IMR-90 (cell line): ENCODE data around the gene RBBP8. TPM values are rescaled to one million over a fixed set of nuclear protein-coding genes. Genes with fewer than 3 reads are reported as not detected.

Source experiments
- ATAC-seq: fragments of 200-7000 bp; cut with Tn5 transposase; 2 replicates; pipeline ENCODE4 v1.9.1; 2020; ENCODE audit warnings: low read depth, mild to moderate bottlenecking, moderate library complexity
- BruUV-seq: library from RNA; stranded (reverse); fragments of 400-500 nt; replicated peaks from 2 replicates; lab custom pipeline; 2021; lab: Mats Ljungman, UMichigan
- CTCF ChIA-PET: fragments of 300-600 bp; formaldehyde crosslinking; extraction: SDS; loops from one replicate; lab custom pipeline; 2021; ENCODE audit warnings: antibody characterized with exemption; lab: Yijun Ruan, JAX
- POLR2A ChIA-PET: fragments of 300-600 bp; sonication (Branson Sonifier 250); formaldehyde crosslinking; loops from one replicate; lab custom pipeline; 2022; ENCODE audit warnings: antibody characterized with exemption; ENCODE audit not compliant: unreplicated experiment; lab: Charles Lee
- DNase-seq: peaks from one replicate; pipeline ENCODE4 v3.0.0; 2013
- H2AFZ ChIP-seq: replicated peaks from 2 replicates; pipeline ENCODE3; 2013; ENCODE audit warnings: low read length, mild to moderate bottlenecking; ENCODE audit not compliant: poor library complexity
- H2AK5ac ChIP-seq: 2 replicates; pipeline ENCODE4 v1.6.1; 2013; ENCODE audit warnings: low read depth, low read length, inconsistent platforms
- H2AK9ac ChIP-seq: replicated peaks from 2 replicates; pipeline ENCODE3; 2013; ENCODE audit warnings: mild to moderate bottlenecking, low read depth, low read length, moderate library complexity; ENCODE audit not compliant: poor library complexity
- H2BK120ac ChIP-seq: 2 replicates; pipeline ENCODE4 v1.6.1; 2013; ENCODE audit warnings: low read depth, low read length, inconsistent platforms
- H2BK15ac ChIP-seq: 3 replicates; pipeline ENCODE4 v1.6.1; 2013; ENCODE audit warnings: low read depth, low read length, inconsistent platforms
- H2BK20ac ChIP-seq: 2 replicates; pipeline ENCODE4 v1.6.1; 2013; ENCODE audit warnings: low read depth, mild to moderate bottlenecking, inconsistent platforms, low read length, moderate library complexity
- H2BK5ac ChIP-seq: 2 replicates; pipeline ENCODE4 v1.6.1; 2013; ENCODE audit warnings: mild to moderate bottlenecking, low read depth, low read length, inconsistent platforms; ENCODE audit not compliant: poor library complexity, severe bottlenecking
- H3K14ac ChIP-seq: replicated peaks from 2 replicates; pipeline ENCODE4 v1.6.1; 2013; ENCODE audit warnings: low read depth, low read length, inconsistent platforms
- H3K18ac ChIP-seq: 2 replicates; pipeline ENCODE4 v1.6.1; 2013; ENCODE audit warnings: low read depth, low read length, control low read depth
- H3K23ac ChIP-seq: 2 replicates; pipeline ENCODE4 v1.6.1; 2013; ENCODE audit warnings: low read depth, low read length, inconsistent platforms
- H3K27ac ChIP-seq: 2 replicates; pipeline ENCODE4 v1.5.1; 2013; ENCODE audit warnings: mild to moderate bottlenecking, control low read depth, low read length; ENCODE audit not compliant: insufficient read depth
- H3K27me3 ChIP-seq: 2 replicates; pipeline ENCODE4 v1.6.1; 2013; ENCODE audit warnings: low read length; ENCODE audit not compliant: control insufficient read depth, insufficient read depth
- H3K36me3 ChIP-seq: 2 replicates; pipeline ENCODE4 v1.6.1; 2013; ENCODE audit warnings: low read length, mixed read lengths; ENCODE audit not compliant: control insufficient read depth, insufficient read depth
- H3K4ac ChIP-seq: 2 replicates; pipeline ENCODE4 v1.6.1; 2013; ENCODE audit warnings: low read depth, low read length, inconsistent platforms
- H3K4me1 ChIP-seq: 2 replicates; pipeline ENCODE4 v1.6.1; 2013; ENCODE audit warnings: low read length, mixed read lengths; ENCODE audit not compliant: control insufficient read depth, insufficient read depth
- H3K4me2 ChIP-seq: 2 replicates; pipeline ENCODE4 v1.6.1; 2013; ENCODE audit warnings: low read depth, mild to moderate bottlenecking, control low read depth, low read length, moderate library complexity
- H3K4me3 ChIP-seq: 2 replicates; pipeline ENCODE4 v1.5.1; 2013; ENCODE audit warnings: low read depth, mild to moderate bottlenecking, control low read depth, low read length, moderate library complexity; ENCODE audit not compliant: insufficient read depth
- H3K56ac ChIP-seq: 2 replicates; pipeline ENCODE4 v1.6.1; 2013; ENCODE audit warnings: low read length, inconsistent platforms; ENCODE audit not compliant: insufficient read depth; ENCODE audit errors: extremely low read depth
- H3K79me1 ChIP-seq, 2 experiments: 2 replicates each; pipeline ENCODE4 v1.6.1; 2013; ENCODE audit warnings: low read length in 2 of 2, inconsistent platforms in 1 of 2, low read depth in 1 of 2
- H3K9ac ChIP-seq: 2 replicates; pipeline ENCODE4 v1.6.1; 2013; ENCODE audit warnings: low read depth, low read length, control low read depth
- H3K9me1 ChIP-seq: 2 replicates; pipeline ENCODE4 v1.6.1; 2013; ENCODE audit warnings: low read length, inconsistent platforms; ENCODE audit not compliant: insufficient read depth
- H3K9me3 ChIP-seq: 2 replicates; pipeline ENCODE4 v1.6.1; 2013; ENCODE audit warnings: low read length; ENCODE audit not compliant: control insufficient read depth, insufficient read depth
- H4K20me1 ChIP-seq: 2 replicates; pipeline ENCODE4 v1.6.1; 2013; ENCODE audit warnings: low read length, inconsistent platforms; ENCODE audit not compliant: insufficient read depth
- H4K5ac ChIP-seq: 2 replicates; pipeline ENCODE4 v1.6.1; 2013; ENCODE audit warnings: mild to moderate bottlenecking, low read depth, low read length, control low read depth
- H4K8ac ChIP-seq, 2 experiments: 2 replicates each; pipeline ENCODE4 v1.6.1; 2013; ENCODE audit warnings: low read depth in 2 of 2, low read length in 2 of 2, control low read depth in 1 of 2, inconsistent platforms in 1 of 2
- H4K91ac ChIP-seq: 2 replicates; pipeline ENCODE4 v1.6.1; 2013; ENCODE audit warnings: low read depth, low read length, inconsistent platforms; ENCODE audit not compliant: insufficient read depth
- BHLHE40 ChIP-seq: fragments of 150-350 bp; IDR thresholded peaks from 2 replicates; pipeline ENCODE4 v1.6.1; 2016; ENCODE audit warnings: mild to moderate bottlenecking, low read depth, low read length
- CEBPB ChIP-seq: IDR thresholded peaks from 2 replicates; pipeline ENCODE4 v1.6.1; 2012; ENCODE audit warnings: low read depth, low read length, improper control_type of control experiment
- CHD1 ChIP-seq: IDR thresholded peaks from 2 replicates; pipeline ENCODE4 v1.6.1; 2012; ENCODE audit warnings: low read depth, low read length, improper control_type of control experiment
- FOS ChIP-seq: fragments of 150-350 bp; IDR thresholded peaks from 2 replicates; pipeline ENCODE4 v1.6.1; 2016; ENCODE audit warnings: low read depth, low read length
- MAFK ChIP-seq: IDR thresholded peaks from 2 replicates; pipeline ENCODE4 v1.6.1; 2012; ENCODE audit warnings: low read depth, low read length, improper control_type of control experiment
- MAZ ChIP-seq: IDR thresholded peaks from 2 replicates; pipeline ENCODE4 v1.6.1; 2012; ENCODE audit warnings: low read depth, mild to moderate bottlenecking, low read length, improper control_type of control experiment, moderate library complexity, borderline replicate concordance
- MXI1 ChIP-seq: IDR thresholded peaks from 2 replicates; pipeline ENCODE4 v1.6.1; 2012; ENCODE audit warnings: low read depth, mild to moderate bottlenecking, low read length, moderate library complexity, borderline replicate concordance
- NFE2L2 ChIP-seq: fragments of 150-350 bp; IDR thresholded peaks from 2 replicates; pipeline ENCODE4 v1.6.1; 2016; ENCODE audit warnings: low read depth, mild to moderate bottlenecking, low read length
- POLR2A ChIP-seq: IDR thresholded peaks from 2 replicates; pipeline ENCODE4 v1.6.1; 2012; ENCODE audit warnings: mild to moderate bottlenecking, low read depth, low read length
- RAD21 ChIP-seq: IDR thresholded peaks from 2 replicates; pipeline ENCODE4 v1.6.1; 2012; ENCODE audit warnings: low read length, improper control_type of control experiment
- RCOR1 ChIP-seq: IDR thresholded peaks from 2 replicates; pipeline ENCODE4 v1.6.1; 2012; ENCODE audit warnings: mild to moderate bottlenecking, low read length, improper control_type of control experiment; ENCODE audit not compliant: insufficient replicate concordance
- RFX5 ChIP-seq: IDR thresholded peaks from 2 replicates; pipeline ENCODE4 v1.8.0; 2012; ENCODE audit warnings: low read depth, mild to moderate bottlenecking, low read length, moderate library complexity
- SMC3 ChIP-seq: fragments of 150-350 bp; IDR thresholded peaks from 2 replicates; pipeline ENCODE4 v1.6.1; 2016; ENCODE audit warnings: low read depth, mild to moderate bottlenecking, antibody characterized with exemption, low read length, moderate library complexity
- WGBS, 2 experiments: methylation state at CpG; one replicate each; pipeline versions ENCODE4 v1.1.5 to v1.1.7; 2013; ENCODE audit warnings: missing lambda C conversion rate in 2 of 2; ENCODE audit not compliant: insufficient read length in 1 of 2; ENCODE audit errors: extremely low coverage in 2 of 2; 5-methylcytosine and 5-hydroxymethylcytosine counted together
- dilution Hi-C: fragments of 300-500 bp; cut with HindIII; formaldehyde crosslinking; loops from one replicate; pipeline ENCODE4 v1.14.3; 2018; ENCODE audit warnings: low sequenced_read_pairs; ENCODE audit not compliant: unreplicated experiment
- in situ Hi-C: fragments of 300-500 bp; cut with MboI; formaldehyde crosslinking; loops from 3 replicates; pipeline ENCODE4 v1.14.3; 2019; ENCODE audit warnings: low sequenced_read_pairs, inconsistent platforms, mixed read lengths
- intact Hi-C: fragments of 100-400 bp; cut with micrococcal nuclease; formaldehyde crosslinking; loops from 2 replicates; pipeline ENCODE4 v1.10.0; 2022
- polyA plus RNA-seq, 3 experiments: library from polyadenylated mRNA; depleted of rRNA; stranded (reverse); fragments of >200 nt; gene quantifications; 2 replicates each; pipeline ENCODE4 v1.2.3, GENCODE V29; 2012; ENCODE audit warnings: low replicate concordance in 1 of 3
- total RNA-seq: library from RNA; depleted of rRNA; stranded (reverse); fragments of >200 nt; gene quantifications from 2 replicates; pipeline ENCODE4 v1.2.3, GENCODE V29; 2012
- TF ChIP-seq, protein P1 (sequence below): fragments of 150-350 bp; IDR thresholded peaks from 2 replicates; pipeline ENCODE4 v1.6.1; 2017; ENCODE audit warnings: mild to moderate bottlenecking, antibody characterized with exemption, low read length, low read depth

The RBBP8 gene
- total and polyA plus RNA-seq, 2 of the 4 experiments (the other 2 are of a cell fraction) = 12.0 to 21.1 TPM

DNA sequence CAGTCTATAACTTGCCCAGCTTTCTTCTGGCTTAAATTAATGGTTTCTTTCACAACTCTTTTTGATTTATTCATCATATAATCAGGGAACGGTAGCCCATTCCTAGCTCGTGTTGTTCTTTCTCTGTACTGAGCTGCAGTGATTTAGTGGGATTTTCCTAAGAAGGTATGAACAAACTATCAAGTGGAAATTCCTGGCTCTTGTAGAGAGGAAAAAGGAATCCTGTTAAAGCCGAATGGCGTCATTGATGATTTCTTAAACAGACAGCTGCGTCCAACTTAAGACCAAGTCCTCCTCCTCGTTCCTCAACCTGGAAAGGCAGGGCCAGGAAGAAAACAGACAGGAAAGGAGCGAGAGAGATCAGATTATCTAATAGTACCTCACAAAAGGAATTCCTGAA, 132.9 kb downstream of the RBBP8 start:
- CTCF ChIA-PET = no interaction called here

More for the DNA sequence above, 132.9 kb downstream of the RBBP8 start:
- Histone ChIP-seq H3K9me1 (peaks cover 3% of the 10 kb centered on the region), H4K8ac (no peak overlapping the region), H3K79me1 (no peaks in the 10 kb centered on the region), H2BK15ac (no peak overlapping the region), H3K4me1 (no peaks in the 10 kb centered on the region), H3K4ac (no peak overlapping the region; the same call in 1 of the 2 replicates), H2AK5ac (no peak overlapping the region), H2BK5ac (no peak overlapping the region), H3K14ac (0 out of 2 replicates have a peak overlapping the region, but pooled peaks have one; percentile 10), H2BK120ac (0 out of 2 replicates have a peak overlapping the region, but pooled peaks have one; percentile 26), H4K91ac (no peak overlapping the region), H2AK9ac (no peak overlapping the region), H3K27ac (no peak overlapping the region), H2BK20ac (peak overlapping the region; percentile 16; the same call in 1 of the 2 replicates), H3K9ac (no peak overlapping the region), H3K36me3 (no peaks in the 10 kb centered on the region), H3K4me2 (no peak overlapping the region), H3K56ac (no peak overlapping the region), H3K4me3 (no peak overlapping the region), H4K5ac (no peak overlapping the region), H3K27me3 (no peaks in the 10 kb centered on the region), H2AFZ (no peak overlapping the region), H3K9me3 (peaks cover 3% of the 10 kb centered on the region), H3K23ac (no peak overlapping the region), H3K18ac (no peak overlapping the region), H4K20me1 (no peaks in the 10 kb centered on the region)
- DNase-seq (peak; percentile 41), ATAC-seq (no peak)
- BruUV-seq = no TSS peak
- no CpG with 5 or more reads among the region's 7 CpGs for WGBS, 2 experiments
- TF ChIP-seq, protein P1, sequence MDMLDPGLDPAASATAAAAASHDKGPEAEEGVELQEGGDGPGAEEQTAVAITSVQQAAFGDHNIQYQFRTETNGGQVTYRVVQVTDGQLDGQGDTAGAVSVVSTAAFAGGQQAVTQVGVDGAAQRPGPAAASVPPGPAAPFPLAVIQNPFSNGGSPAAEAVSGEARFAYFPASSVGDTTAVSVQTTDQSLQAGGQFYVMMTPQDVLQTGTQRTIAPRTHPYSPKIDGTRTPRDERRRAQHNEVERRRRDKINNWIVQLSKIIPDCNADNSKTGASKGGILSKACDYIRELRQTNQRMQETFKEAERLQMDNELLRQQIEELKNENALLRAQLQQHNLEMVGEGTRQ = no peak
- TF ChIP-seq POLR2A (no peak), SMC3 (no peak), RAD21 (no peak), BHLHE40 (no peak), RCOR1 (no peak), FOS (no peak), MXI1 (no peak), NFE2L2 (no peak), MAFK (no peak), MAZ (no peak), CHD1 (no peak), CEBPB (no peak), RFX5 (no peak)
- dilution Hi-C loops (no loop called here), in situ Hi-C loops (no loop called here), intact Hi-C loops (no loop called here)
- POLR2A ChIA-PET = no interaction called here
